MCF 10A (cell line): ENCODE measurements around the gene TMEM139. TPM values are rescaled to one million over a fixed set of nuclear protein-coding genes. Genes with fewer than 3 reads are reported as not detected.

Experiments
- BruUV-seq: library from RNA; stranded (reverse); fragments of 400-500 nt; replicated peaks from 2 replicates; lab custom pipeline; 2021; lab: Mats Ljungman, UMichigan
- CTCF ChIA-PET: fragments of 300-600 bp; sonication (Branson Sonifier 250); formaldehyde crosslinking; extraction: SDS; loops from one replicate; lab custom pipeline; 2021; ENCODE audit warnings: antibody characterized with exemption, inconsistent platforms; lab: Yijun Ruan, JAX
- POLR2A ChIA-PET: fragments of 300-600, 350-650 bp; sonication (Branson Sonifier 250); formaldehyde crosslinking; extraction: SDS; loops from one replicate; lab custom pipeline; 2020; ENCODE audit warnings: antibody characterized with exemption, inconsistent platforms; lab: Yijun Ruan, JAX
- DNase-seq: peaks from one replicate; pipeline ENCODE4 v3.0.0-alpha.2; 2018; ENCODE audit not compliant: unreplicated experiment
- H3K27ac Mint-ChIP-seq: one replicate; pipeline ENCODE4 v1.8.0; 2022; ENCODE audit warnings: mild to moderate bottlenecking, low read depth, mixed read lengths; ENCODE audit not compliant: unreplicated experiment
- H3K27me3 Mint-ChIP-seq: one replicate; pipeline ENCODE4 v1.8.0; 2022; ENCODE audit warnings: mixed read lengths; ENCODE audit not compliant: insufficient read depth, unreplicated experiment
- H3K36me3 Mint-ChIP-seq: one replicate; pipeline ENCODE4 v1.8.0; 2022; ENCODE audit warnings: mild to moderate bottlenecking, moderate library complexity, mixed read lengths; ENCODE audit not compliant: insufficient read depth, unreplicated experiment
- H3K4me1 Mint-ChIP-seq: one replicate; pipeline ENCODE4 v1.8.0; 2022; ENCODE audit warnings: mixed read lengths; ENCODE audit not compliant: insufficient read depth, unreplicated experiment
- H3K4me3 Mint-ChIP-seq: one replicate; pipeline ENCODE4 v1.8.0; 2022; ENCODE audit warnings: mild to moderate bottlenecking, moderate library complexity, mixed read lengths; ENCODE audit not compliant: unreplicated experiment
- H3K9me3 Mint-ChIP-seq: one replicate; pipeline ENCODE4 v1.8.0; 2022; ENCODE audit warnings: mixed read lengths; ENCODE audit not compliant: unreplicated experiment
- intact Hi-C: fragments of 100-400 bp; cut with micrococcal nuclease; formaldehyde crosslinking; loops from 2 replicates; pipeline ENCODE4 v1.14.1; 2022
- total RNA-seq: library from RNA; stranded (reverse); gene quantifications from 2 replicates; pipeline ENCODE4 v1.2.3, GENCODE V29; 2022
- TF ChIP-seq, protein P1 (sequence below): fragments of 200-600 bp; IDR thresholded peaks from one replicate; pipeline ENCODE4 v1.8.0; 2022; ENCODE audit warnings: antibody characterized with exemption, mild to moderate bottlenecking; ENCODE audit not compliant: unreplicated experiment

The TMEM139 gene
- total RNA-seq, 1 experiment from 2014 or later, result 9.2 TPM

DNA sequence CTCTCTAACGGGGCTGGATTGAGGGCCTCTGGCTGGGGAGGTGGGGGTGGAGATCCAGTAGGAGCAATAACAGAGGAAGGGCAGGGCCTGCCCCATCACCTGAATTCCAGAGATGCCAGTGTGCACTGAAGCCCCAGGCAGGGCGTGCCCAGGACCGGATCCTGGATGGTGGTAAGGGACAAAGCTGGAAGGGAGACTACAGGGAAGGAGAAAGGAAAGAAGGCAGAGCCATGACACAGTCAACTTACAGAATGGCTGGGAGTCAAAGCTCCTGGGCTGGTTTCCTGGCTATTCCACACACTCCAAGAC is 666 bp downstream of the TMEM139 start:
- H3K27me3 Mint-ChIP-seq, result no peaks in the 10 kb centered on the region
- H3K27ac Mint-ChIP-seq, result peak overlapping the region; percentile 61
- no peaks in the 10 kb centered on the region for H3K9me3 Mint-ChIP-seq
- no peaks in the 10 kb centered on the region for H3K36me3 Mint-ChIP-seq
- intact Hi-C loops, result no loop called here
- H3K4me1 Mint-ChIP-seq, result peaks cover 32% of the 10 kb centered on the region
- POLR2A ChIA-PET, result interaction anchor here (0.6 to 3.7 kb wide), 3 partner anchors 9 to 35 kb away, joined by 3 to 32 read pairs (median 3); partner anchors contain the start of gene GSTK1
- peak; percentile 42 for DNase-seq
- CTCF ChIA-PET, result interaction anchor here (0.7 to 1.7 kb wide), 3 partner anchors 16 to 45 kb away, joined by 3 to 5 read pairs (median 3); partner anchors contain the start of gene GSTK1
- TF ChIP-seq, protein P1, sequence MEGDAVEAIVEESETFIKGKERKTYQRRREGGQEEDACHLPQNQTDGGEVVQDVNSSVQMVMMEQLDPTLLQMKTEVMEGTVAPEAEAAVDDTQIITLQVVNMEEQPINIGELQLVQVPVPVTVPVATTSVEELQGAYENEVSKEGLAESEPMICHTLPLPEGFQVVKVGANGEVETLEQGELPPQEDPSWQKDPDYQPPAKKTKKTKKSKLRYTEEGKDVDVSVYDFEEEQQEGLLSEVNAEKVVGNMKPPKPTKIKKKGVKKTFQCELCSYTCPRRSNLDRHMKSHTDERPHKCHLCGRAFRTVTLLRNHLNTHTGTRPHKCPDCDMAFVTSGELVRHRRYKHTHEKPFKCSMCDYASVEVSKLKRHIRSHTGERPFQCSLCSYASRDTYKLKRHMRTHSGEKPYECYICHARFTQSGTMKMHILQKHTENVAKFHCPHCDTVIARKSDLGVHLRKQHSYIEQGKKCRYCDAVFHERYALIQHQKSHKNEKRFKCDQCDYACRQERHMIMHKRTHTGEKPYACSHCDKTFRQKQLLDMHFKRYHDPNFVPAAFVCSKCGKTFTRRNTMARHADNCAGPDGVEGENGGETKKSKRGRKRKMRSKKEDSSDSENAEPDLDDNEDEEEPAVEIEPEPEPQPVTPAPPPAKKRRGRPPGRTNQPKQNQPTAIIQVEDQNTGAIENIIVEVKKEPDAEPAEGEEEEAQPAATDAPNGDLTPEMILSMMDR, result no peak
- peak overlapping the region; percentile 74 for H3K4me3 Mint-ChIP-seq
- BruUV-seq, result no TSS peak

DNA sequence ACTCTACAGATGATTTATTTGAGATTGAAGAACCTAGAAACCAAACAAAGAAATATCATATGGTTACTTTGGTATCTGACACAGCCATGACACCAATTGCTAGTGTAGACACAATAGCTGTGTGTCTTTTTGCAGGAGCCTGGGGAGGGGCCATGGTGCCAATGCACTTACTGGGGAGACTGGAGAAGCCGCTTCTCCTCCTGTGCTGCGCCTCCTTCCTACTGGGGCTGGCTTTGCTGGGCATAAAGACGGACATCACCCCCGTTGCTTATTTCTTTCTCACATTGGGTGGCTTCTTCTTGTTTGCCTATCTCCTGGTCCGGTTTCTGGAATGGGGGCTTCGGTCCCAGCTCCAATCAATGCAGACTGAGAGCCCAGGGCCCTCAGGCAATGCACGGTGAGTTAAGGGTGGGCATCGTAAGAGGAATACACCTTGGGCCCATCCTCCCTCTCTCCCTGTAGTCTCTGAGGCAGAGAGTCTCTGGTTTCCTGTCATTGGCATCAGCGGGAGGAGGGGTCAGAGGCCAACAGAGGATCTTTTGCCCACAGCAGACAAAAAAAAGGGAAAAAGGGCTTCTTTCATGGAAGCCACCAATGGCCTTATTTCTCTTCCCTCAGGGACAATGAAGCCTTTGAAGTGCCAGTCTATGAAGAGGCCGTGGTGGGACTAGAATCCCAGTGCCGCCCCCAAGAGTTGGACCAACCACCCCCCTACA is 1.2 kb downstream of the TMEM139 start:
- H3K36me3 Mint-ChIP-seq, result no peaks in the 10 kb centered on the region
- no peaks in the 10 kb centered on the region for H3K9me3 Mint-ChIP-seq
- ChIA-PET POLR2A (interaction anchor here (0.6 to 3.7 kb wide), 3 partner anchors 10 to 35 kb away, joined by 3 to 32 read pairs (median 3); partner anchors contain the start of gene GSTK1), CTCF (interaction anchor here (0.7 to 1.7 kb wide), 5 partner anchors 17 to 131 kb away, joined by 3 to 5 read pairs (median 3); partner anchors contain the start of gene GSTK1)
- no TSS peak for BruUV-seq
- H3K4me1 Mint-ChIP-seq, result peaks cover 35% of the 10 kb centered on the region
- DNase-seq, result no peak
- intact Hi-C loops, result no loop called here
- peak overlapping the region; percentile 74 for H3K4me3 Mint-ChIP-seq
- H3K27me3 Mint-ChIP-seq, result no peaks in the 10 kb centered on the region
- peak overlapping the region; percentile 61 for H3K27ac Mint-ChIP-seq
- TF ChIP-seq, protein P1, result no peak

DNA sequence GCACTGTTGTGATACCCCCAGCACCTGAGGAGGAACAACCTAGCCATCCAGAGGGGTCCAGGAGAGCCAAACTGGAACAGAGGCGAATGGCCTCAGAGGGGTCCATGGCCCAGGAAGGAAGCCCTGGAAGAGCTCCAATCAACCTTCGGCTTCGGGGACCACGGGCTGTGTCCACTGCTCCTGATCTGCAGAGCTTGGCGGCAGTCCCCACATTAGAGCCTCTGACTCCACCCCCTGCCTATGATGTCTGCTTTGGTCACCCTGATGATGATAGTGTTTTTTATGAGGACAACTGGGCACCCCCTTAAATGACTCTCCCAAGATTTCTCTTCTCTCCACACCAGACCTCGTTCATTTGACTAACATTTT is 1.7 kb downstream of the TMEM139 start:
- Mint-ChIP-seq H3K36me3 (peaks cover 4% of the 10 kb centered on the region), H3K27me3 (no peaks in the 10 kb centered on the region), H3K4me3 (no peak overlapping the region), H3K27ac (no peak overlapping the region), H3K4me1 (peaks cover 41% of the 10 kb centered on the region), H3K9me3 (no peaks in the 10 kb centered on the region)
- TF ChIP-seq, protein P1, result no peak
- POLR2A ChIA-PET, result interaction anchor here (3.7 kb wide), 1 partner anchor 22 kb away, joined by 32 read pairs; the partner anchor contains the start of gene GSTK1
- intact Hi-C loops, result no loop called here
- CTCF ChIA-PET, result interaction anchor here (0.7 to 1.7 kb wide), 5 partner anchors 21 to 131 kb away, joined by 3 to 5 read pairs (median 3); partner anchors contain the start of gene GSTK1
- no peak for DNase-seq
- BruUV-seq, result no TSS peak

DNA sequence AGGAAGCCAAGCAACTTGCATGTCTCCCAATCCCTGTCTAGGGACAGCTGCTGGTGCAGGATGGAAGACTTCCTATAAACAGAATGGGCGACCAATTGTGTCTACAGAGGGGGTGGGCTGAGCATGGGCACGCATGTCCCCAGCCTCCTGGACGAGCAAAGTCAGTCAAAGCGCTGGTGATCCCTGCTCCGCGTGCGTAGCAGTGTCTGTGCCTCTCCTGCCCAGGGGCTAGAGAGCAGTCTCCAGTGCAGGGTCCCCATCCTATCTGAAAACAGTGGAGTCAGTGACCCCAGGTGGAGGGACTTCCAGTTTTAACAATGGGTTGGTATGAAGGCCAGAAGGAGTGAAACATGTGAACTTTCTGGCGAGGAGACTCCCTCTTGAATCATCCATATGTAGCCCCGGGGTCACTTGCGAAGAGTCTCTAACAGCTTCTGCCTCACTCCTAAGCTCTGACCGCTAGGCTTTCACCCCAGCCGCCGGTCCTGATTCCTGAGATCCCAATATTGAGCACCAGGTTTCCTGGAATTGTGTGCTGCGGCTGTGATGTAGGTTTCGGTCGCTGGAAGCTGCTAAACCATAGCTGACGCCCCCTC is 2.7 kb downstream of the TMEM139 start:
- POLR2A ChIA-PET, result interaction anchor here (0.7 to 3.7 kb wide), 12 partner anchors 8 to 205 kb away, joined by 3 to 32 read pairs (median 3); partner anchors contain the start of genes EPHA1 and GSTK1

More for the DNA sequence above, 2.7 kb downstream of the TMEM139 start:
- H3K27me3 Mint-ChIP-seq, result no peaks in the 10 kb centered on the region
- no TSS peak for BruUV-seq
- CTCF ChIA-PET, result interaction anchor here (0.5 to 1.7 kb wide), 9 partner anchors 12 to 120 kb away, joined by 3 to 8 read pairs (median 3); partner anchors contain the start of gene GSTK1
- H3K4me3 Mint-ChIP-seq, result peak overlapping the region; percentile 98
- no peaks in the 10 kb centered on the region for H3K9me3 Mint-ChIP-seq
- TF ChIP-seq, protein P1, result no peak
- H3K36me3 Mint-ChIP-seq, result peaks cover 13% of the 10 kb centered on the region
- H3K27ac Mint-ChIP-seq, result peak overlapping the region; percentile 68
- intact Hi-C loops, result no loop called here
- H3K4me1 Mint-ChIP-seq, result peaks cover 42% of the 10 kb centered on the region
- DNase-seq, result peak; percentile 10
